Right cardiac atrium (tissue), 5 donors: ENCODE results near the gene CES5A. TPM values are rescaled to one million over a fixed set of nuclear protein-coding genes. Genes with fewer than 3 reads are reported as not detected.
A peak's percentile ranks its signal among the peaks of the same experiment; 100 is the strongest.
"Not testable (repeated sequence)": the region's sequence is repeated elsewhere in the genome, so short reads cannot be mapped to it uniquely, and the experiment has no call there.

Experiments used
- ATAC-seq, 2 donors: fragments of 200-7000 bp; cut with Tn5 transposase; one replicate each; pipeline versions ENCODE4 v1.8.0 to v1.9.1; 2020; ENCODE audit warnings: moderate library complexity in 2 of 2, mild to moderate bottlenecking in 1 of 2
- DNase-seq, 3 donors: peaks; one replicate each; pipeline ENCODE4 v3.0.0-alpha.2; 2020
- H3K27ac ChIP-seq: one replicate; pipeline ENCODE4 v1.5.1; 2013; ENCODE audit warnings: mild to moderate bottlenecking, low read length, control low read depth, moderate library complexity
- H3K27me3 ChIP-seq: one replicate; pipeline ENCODE4 v1.6.1; 2013; ENCODE audit not compliant: control insufficient read depth, insufficient read depth
- H3K4me1 ChIP-seq: one replicate; pipeline ENCODE4 v1.6.1; 2013; ENCODE audit warnings: low read length; ENCODE audit not compliant: control insufficient read depth, insufficient read depth
- H3K4me3 ChIP-seq: one replicate; pipeline ENCODE4 v1.5.1; 2013; ENCODE audit warnings: low read length, control low read depth
- H3K9me3 ChIP-seq: one replicate; pipeline ENCODE4 v1.6.1; 2013; ENCODE audit warnings: low read length; ENCODE audit not compliant: control insufficient read depth
- WGBS: extraction: QIAGEN DNeasy Blood & Tissue Kit; methylation state at CpG from one replicate; pipeline ENCODE4 v1.1.7; 2013; 5-methylcytosine and 5-hydroxymethylcytosine counted together
- intact Hi-C, 4 donors: fragments of 100-400 bp; cut with DNase I; formaldehyde crosslinking; loops; one replicate each; pipeline versions ENCODE4 v1.11.0 to v1.14.0; 2022 to 2023
- polyA plus RNA-seq: library from polyadenylated mRNA; stranded (reverse); fragments of 200-250 nt; gene quantifications from one replicate; pipeline ENCODE4 v1.2.3, GENCODE V29; 2013
- total RNA-seq, 4 donors: library from RNA; stranded (reverse); fragmentation: NEBNext Ultra II Directional; extraction: Animal tissue kit (Norgen Biotek cat#: 25700); gene quantifications; one replicate each; pipeline ENCODE4 v1.2.1, GENCODE V29; 2021
- donor health status: healthy with polysubstance abuse.
- donor health status: DM: no; HTN: yes; CAD: no.
- donor health status: DM: no; HTN: no; CAD: no.
- donor health status: DM: no; HTN: yes; CAD: no; lungs with severe emphysema.
- donor health status: DM: yes; HTN: yes; CAD: no.

Gene CES5A
- total and polyA plus RNA-seq, 5 donors: 0.20 to 0.36 (median 0.27) TPM; not detected in 1

- ATAC-seq, H3K27me3 ChIP-seq, DNase-seq, intact Hi-C loops, H3K4me1 ChIP-seq, H3K27ac ChIP-seq, H3K9me3 ChIP-seq, H3K4me3 ChIP-seq: not testable (repeated sequence)
- WGBS: 85% methylated on average over 8 of the region's 9 CpGs
Measured at GRCh38 chr16:55813730-55814129, 61.4 kb downstream of the CES5A start.

- DNase-seq (no peak), ATAC-seq (no peak)
- H3K4me3 ChIP-seq: no peak overlapping the region
- H3K27me3 ChIP-seq: no peaks in the 10 kb centered on the region
- intact Hi-C loops: no loop called here
- no peaks in the 10 kb centered on the region for H3K4me1 ChIP-seq
- WGBS: 65% methylated on average over 2 of the region's 2 CpGs
- no peak overlapping the region for H3K27ac ChIP-seq
- no peaks in the 10 kb centered on the region for H3K9me3 ChIP-seq
Measured at GRCh38 chr16:55812951-55813350, 62.2 kb downstream of the CES5A start.

- H3K4me3 ChIP-seq: no peak overlapping the region
- H3K27ac ChIP-seq: no peak overlapping the region
- H3K4me1 ChIP-seq: no peaks in the 10 kb centered on the region
- intact Hi-C loops: no loop called here
- WGBS: 56% methylated on average over 4 of the region's 4 CpGs
- ATAC-seq (no peak), DNase-seq (no peak)
- H3K9me3 ChIP-seq: no peaks in the 10 kb centered on the region
- H3K27me3 ChIP-seq: no peaks in the 10 kb centered on the region
Measured at GRCh38 chr16:55811811-55812210, 63.4 kb downstream of the CES5A start.

- ATAC-seq (no peak), DNase-seq (no peak)
- no peaks in the 10 kb centered on the region for H3K9me3 ChIP-seq
- H3K27ac ChIP-seq: no peak overlapping the region
- WGBS: 81% methylated on average over 8 of the region's 8 CpGs
- H3K4me3 ChIP-seq: no peak overlapping the region
- H3K27me3 ChIP-seq: no peaks in the 10 kb centered on the region
- H3K4me1 ChIP-seq: no peaks in the 10 kb centered on the region
- intact Hi-C loops: no loop called here
Measured at GRCh38 chr16:55810451-55810961, 64.7 kb downstream of the CES5A start.

GRCh38 chr16:55809851-55810250 is 65.3 kb downstream of the CES5A start:
- ATAC-seq (no peak), DNase-seq (no peak)
- no peaks in the 10 kb centered on the region for H3K9me3 ChIP-seq
- no peak overlapping the region for H3K27ac ChIP-seq
- WGBS: 84% methylated on average over 4 of the region's 4 CpGs
- intact Hi-C loops: no loop called here
- no peaks in the 10 kb centered on the region for H3K27me3 ChIP-seq
- H3K4me3 ChIP-seq: no peak overlapping the region
- H3K4me1 ChIP-seq: no peaks in the 10 kb centered on the region

GRCh38 chr16:55809386-55809785 is 65.8 kb downstream of the CES5A start:
- intact Hi-C loops: no loop called here

GRCh38 chr16:55808286-55808685 is 66.9 kb downstream of the CES5A start:
- H3K4me1 ChIP-seq, H3K27ac ChIP-seq, H3K27me3 ChIP-seq, ATAC-seq, intact Hi-C loops, H3K4me3 ChIP-seq, DNase-seq, H3K9me3 ChIP-seq: not testable (repeated sequence)
- no CpG with 5 or more reads among the region's 1 CpG for WGBS

More at GRCh38 chr16:55809386-55809785, 65.8 kb downstream of the CES5A start:
- Histone ChIP-seq H3K9me3 (no peaks in the 10 kb centered on the region), H3K27me3 (no peaks in the 10 kb centered on the region), H3K4me3 (no peak overlapping the region), H3K4me1 (no peaks in the 10 kb centered on the region), H3K27ac (no peak overlapping the region)
- DNase-seq (no peak), ATAC-seq (no peak)
- WGBS: 58% methylated on average over 5 of the region's 5 CpGs

- intact Hi-C loops, H3K27me3 ChIP-seq, H3K9me3 ChIP-seq, H3K4me1 ChIP-seq, H3K27ac ChIP-seq, H3K4me3 ChIP-seq, DNase-seq: not testable (repeated sequence)
- peak; percentile 51 to 74 for ATAC-seq
- WGBS: no CpG with 5 or more reads among the region's 6 CpGs
Measured at GRCh38 chr16:55805104-55805503, 70.1 kb downstream of the CES5A start.

- DNase-seq, H3K27me3 ChIP-seq, H3K4me3 ChIP-seq, H3K9me3 ChIP-seq, H3K4me1 ChIP-seq, intact Hi-C loops, H3K27ac ChIP-seq, ATAC-seq: not testable (repeated sequence)
- no CpG with 5 or more reads among the region's 8 CpGs for WGBS
Measured at GRCh38 chr16:55803681-55804080, 71.5 kb downstream of the CES5A start.

Other genes starting within 250 kb of the CES5A start
- gene SLC6A2, start 219.4 kb downstream of the CES5A start, total RNA-seq: not detected
- gene SLC6A2, start 219.4 kb downstream of the CES5A start, polyA plus RNA-seq: not detected
- gene CES1, start 42.3 kb downstream of the CES5A start, total RNA-seq: 10 to 100 TPM; 17.4 to 81.4 (median 60.6) TPM
- gene CES1, start 42.3 kb downstream of the CES5A start, polyA plus RNA-seq: 59.6 TPM